HepG2 (cell line): ENCODE data around the gene WDR81. TPM values are rescaled to one million over a fixed set of nuclear protein-coding genes. Genes with fewer than 3 reads are reported as not detected.

Source experiments
- ATAC-seq: fragments of 200-7000 bp; cut with Tn5 transposase; 3 replicates; pipeline ENCODE4 v1.9.1; 2020; ENCODE audit warnings: mild to moderate bottlenecking, moderate library complexity
- BruUV-seq: library from RNA; stranded (reverse); fragments of 400-500 nt; replicated peaks from 2 replicates; lab custom pipeline; 2021; lab: Mats Ljungman, UMichigan
- CTCF ChIA-PET: fragments of 300-600 bp; formaldehyde crosslinking; extraction: SDS; loops from one replicate; lab custom pipeline; 2021; ENCODE audit warnings: low total read pairs, inconsistent platforms, low intra/inter-chr PET ratio; lab: Yijun Ruan, JAX
- POLR2A ChIA-PET: fragments of 350-600 bp; sonication (Branson Sonifier 250); formaldehyde crosslinking; loops from one replicate; lab custom pipeline; 2020; ENCODE audit warnings: antibody characterized with exemption, inconsistent platforms; lab: Yijun Ruan, JAX
- DNase-seq: peaks from one replicate; pipeline ENCODE4 v3.0.0-alpha.2; 2015; ENCODE audit warnings: low spot score
- FAIRE-seq: peaks from 3 replicates; lab custom pipeline; 2011; peaks lifted over from hg19 to GRCh38; lab: Jason Lieb, UNC
- H2AFZ ChIP-seq: one replicate; pipeline ENCODE4 v1.6.1; 2011; ENCODE audit warnings: low read length, inconsistent platforms
- H3K27ac ChIP-seq: fragments of 300-600 bp; 3 replicates; pipeline ENCODE4 v1.8.0; 2011; ENCODE audit warnings: mixed run types, mild to moderate bottlenecking, mixed read lengths, low read length, inconsistent platforms; ENCODE audit not compliant: insufficient read depth; ENCODE audit errors: extremely low read length
- H3K27me3 ChIP-seq, 2 experiments: fragments of 200-600 bp in 1 of 2; 2 replicates in 1 of 2; 3 replicates in 1 of 2; pipeline versions ENCODE4 v1.6.0 to v1.8.0; 2011; ENCODE audit warnings: low read length in 2 of 2, mild to moderate bottlenecking in 2 of 2, moderate library complexity in 2 of 2, inconsistent platforms in 1 of 2; ENCODE audit not compliant: insufficient read depth in 2 of 2, control insufficient read depth in 1 of 2
- H3K36me3 ChIP-seq, 2 experiments: fragments of 200-600 bp in 1 of 2; replicated peaks in 1 of 2; 2 replicates in 1 of 2; 3 replicates in 1 of 2; pipeline versions ENCODE4 v1.5.1 to v1.8.0; 2011; ENCODE audit warnings: low read length in 2 of 2, inconsistent platforms in 1 of 2; ENCODE audit not compliant: insufficient read depth in 2 of 2, control insufficient read depth in 1 of 2
- H3K4me1 ChIP-seq: 2 replicates; pipeline ENCODE4 v1.5.1; 2012; ENCODE audit warnings: low read length, inconsistent platforms; ENCODE audit not compliant: insufficient read depth
- H3K4me2 ChIP-seq: 2 replicates; pipeline ENCODE4 v1.6.0; 2011; ENCODE audit warnings: low read depth, low read length, inconsistent platforms
- H3K4me3 ChIP-seq, 3 experiments: fragments of 200-600 bp in 1 of 3; sonication (generic), shearing (Covaris generic) in 1 of 3; replicated peaks in 1 of 3; 2 replicates each; pipeline ENCODE4 v1.5.1; 2011 to 2016; ENCODE audit warnings: low read length in 3 of 3, inconsistent platforms in 2 of 3, low read depth in 2 of 3, mild to moderate bottlenecking in 2 of 3, control low read depth in 1 of 3, mixed read lengths in 1 of 3; ENCODE audit not compliant: insufficient read depth in 1 of 3
- H3K79me2 ChIP-seq: one replicate; pipeline ENCODE4 v1.6.1; 2011; ENCODE audit warnings: low read length, inconsistent platforms; ENCODE audit not compliant: insufficient read depth
- H3K9ac ChIP-seq: 2 replicates; pipeline ENCODE4 v1.6.0; 2011; ENCODE audit warnings: mild to moderate bottlenecking, low read depth, low read length, inconsistent platforms; ENCODE audit not compliant: insufficient read depth
- H3K9me3 ChIP-seq: 2 replicates; pipeline ENCODE4 v1.5.1; 2012; ENCODE audit warnings: mild to moderate bottlenecking, low read length
- H4K20me1 ChIP-seq: 2 replicates; pipeline ENCODE4 v1.6.0; 2011; ENCODE audit warnings: inconsistent platforms, mild to moderate bottlenecking, low read length, moderate library complexity; ENCODE audit not compliant: insufficient read depth
- ARID4A ChIP-seq: sonication (generic); formaldehyde crosslinking; IDR thresholded peaks from 2 replicates; pipeline ENCODE4 v1.5.0; 2020; ENCODE audit warnings: mild to moderate bottlenecking, missing genetic modification reagents, borderline replicate concordance
- HNF4A ChIP-seq: sonication (generic); formaldehyde crosslinking; IDR thresholded peaks from 2 replicates; pipeline ENCODE4 v1.4.0; 2020; ENCODE audit warnings: missing genetic modification reagents
- HOXA3 ChIP-seq: sonication (generic); formaldehyde crosslinking; IDR thresholded peaks from 2 replicates; pipeline ENCODE4 v1.5.0; 2020; ENCODE audit warnings: missing genetic modification reagents
- JDP2 ChIP-seq: sonication (generic); formaldehyde crosslinking; IDR thresholded peaks from 2 replicates; pipeline ENCODE4 v1.8.1; 2022; ENCODE audit warnings: missing genetic modification reagents, borderline replicate concordance
- NAIF1 ChIP-seq: sonication (generic); formaldehyde crosslinking; IDR thresholded peaks from 2 replicates; pipeline ENCODE4 v1.5.0; 2020; ENCODE audit warnings: mild to moderate bottlenecking, missing genetic modification reagents, borderline replicate concordance
- PHF21A ChIP-seq: sonication (generic); formaldehyde crosslinking; IDR thresholded peaks from 2 replicates; pipeline ENCODE4 v1.5.0; 2020; ENCODE audit warnings: mild to moderate bottlenecking, missing genetic modification reagents
- PRPF4 ChIP-seq: fragments of 200-400 bp; formaldehyde crosslinking; IDR thresholded peaks from 2 replicates; pipeline ENCODE4 v1.6.1; 2016; ENCODE audit warnings: low read length, low read depth; ENCODE audit not compliant: poor library complexity, severe bottlenecking
- RXRB ChIP-seq: IDR thresholded peaks from 2 replicates; pipeline ENCODE4 v1.6.1; 2016; ENCODE audit warnings: borderline replicate concordance, missing genetic modification reagents, missing compliant biosample characterization
- SAP130 ChIP-seq: IDR thresholded peaks from 2 replicates; pipeline ENCODE4 v1.6.1; 2016; ENCODE audit warnings: low read depth
- SRSF1 ChIP-seq: fragments of 200-400 bp; formaldehyde crosslinking; optimal IDR thresholded peaks from 2 replicates; pipeline ENCODE3; 2017; ENCODE audit warnings: mild to moderate bottlenecking, low read depth, low read length, moderate library complexity
- TEF ChIP-seq: sonication (generic); formaldehyde crosslinking; IDR thresholded peaks from 2 replicates; pipeline ENCODE4 v1.5.0; 2020; ENCODE audit warnings: missing genetic modification reagents
- TFDP2 ChIP-seq: sonication (generic); formaldehyde crosslinking; IDR thresholded peaks from 2 replicates; pipeline ENCODE4 v1.4.0; 2020; ENCODE audit warnings: missing genetic modification reagents
- ZNF20 ChIP-seq: sonication (generic); formaldehyde crosslinking; IDR thresholded peaks from 2 replicates; pipeline ENCODE4 v1.4.0; 2020; ENCODE audit warnings: mild to moderate bottlenecking, moderate library complexity, missing genetic modification reagents
- ZNF563 ChIP-seq: sonication (generic); formaldehyde crosslinking; IDR thresholded peaks from 2 replicates; pipeline ENCODE4 v1.8.0; 2022; ENCODE audit warnings: mild to moderate bottlenecking, moderate library complexity, missing genetic modification reagents
- ZNF670 ChIP-seq: sonication (generic); formaldehyde crosslinking; IDR thresholded peaks from 2 replicates; pipeline ENCODE4 v1.8.0; 2022; ENCODE audit warnings: mild to moderate bottlenecking, missing genetic modification reagents, borderline replicate concordance
- ZSCAN21 ChIP-seq: sonication (generic); formaldehyde crosslinking; IDR thresholded peaks from 2 replicates; pipeline ENCODE4 v1.8.0; 2022; ENCODE audit warnings: mild to moderate bottlenecking, missing genetic modification reagents, moderate library complexity, borderline replicate concordance
- WGBS: methylation state at CpG from one replicate; pipeline ENCODE4 v1.1.6; 2017; ENCODE audit warnings: low lambda C conversion rate; 5-methylcytosine and 5-hydroxymethylcytosine counted together
- in situ Hi-C: cut with HindIII; loops from 2 replicates; pipeline ENCODE4 v1.10.0; 2017; ENCODE audit warnings: low pct_unique_long_range_greater_than_20kb; ENCODE audit not compliant: extremely low pct_ligation_motif_present
- intact Hi-C: fragments of 100-400 bp; cut with micrococcal nuclease; formaldehyde crosslinking; loops from one replicate; pipeline ENCODE4 v1.10.0; 2022; ENCODE audit not compliant: unreplicated experiment
- polyA plus RNA-seq, 8 experiments: library from polyadenylated mRNA; depleted of rRNA in 3 of 8; stranded (reverse) in 7 of 8; unstranded in 1 of 8; fragments of >200 nt; fragmentation: Illumina TruSeq in 4 of 8; extraction: Trizol in 4 of 8; gene quantifications; 2 replicates each; pipeline versions ENCODE4 v1.2.1 to v1.2.3, GENCODE V29; 2011 to 2016; ENCODE audit warnings: low read depth in 4 of 8, missing spikeins in 1 of 8, mixed read lengths in 1 of 8; ENCODE audit not compliant: insufficient read depth in 1 of 8
- total RNA-seq, 5 experiments: library from RNA; depleted of rRNA; stranded (reverse); fragments of >200 nt; fragmentation: Illumina TruSeq; extraction: Trizol; gene quantifications; 2 replicates each; pipeline ENCODE4 v1.2.3, GENCODE V29; 2016; ENCODE audit warnings: low read depth in 1 of 5

Gene WDR81
- total and polyA plus RNA-seq, 2 of the 13 experiments (the other 11 are each of a cell fraction or from before 2014, with no cell fraction given): 9.1 to 16.7 TPM

GRCh38 chr17:1714980-1715802, 9.3 kb upstream of the WDR81 start:
- in situ Hi-C loops (loop anchor here (5.0 to 25.0 kb wide), 2 partner anchors 52 to 322 kb away; partner anchors contain the start of genes DPH1, OVCA2 and RTN4RL1), intact Hi-C loops (loop anchor here (1.0 to 10.0 kb wide), 3 partner anchors 46 to 150 kb away; no protein-coding TSS in a partner anchor)
- no peaks in the 10 kb centered on the region for H3K9me3 ChIP-seq
- no peak overlapping the region for H2AFZ ChIP-seq
- H3K4me2 ChIP-seq: peak overlapping the region; percentile 90
- peaks cover 48% of the 10 kb centered on the region for H3K4me1 ChIP-seq
- no peaks in the 10 kb centered on the region; a peak in 1 of 5 replicates for H3K27me3 ChIP-seq
- peaks cover 6 to 19% of the 10 kb centered on the region in 2 experiments for H3K36me3 ChIP-seq
- H4K20me1 ChIP-seq: peaks cover 10% of the 10 kb centered on the region
- DNase-seq (peak; percentile 84), ATAC-seq (peak; percentile 56), FAIRE-seq (peak; percentile 75)
- peak overlapping the region; percentile 95 for H3K27ac ChIP-seq
- BruUV-seq: no TSS peak
- peaks cover 12% of the 10 kb centered on the region for H3K79me2 ChIP-seq
- peak overlapping the region; percentile 86 to 97 (median 90) for H3K4me3 ChIP-seq
- WGBS: 0% methylated on average over 15 of the region's 32 CpGs
- ChIA-PET CTCF (interaction anchor here (2.0 kb wide), 1 partner anchor 69 kb away, joined by 11 read pairs; no protein-coding TSS in a partner anchor), POLR2A (interaction anchor here (0.5 to 17.5 kb wide), 30 partner anchors 11 to 281 kb away, joined by 3 to 480 read pairs (median 8); partner anchors contain the start of genes PRPF8, RILP, RPA1 and SERPINF1)
- H3K9ac ChIP-seq: peak overlapping the region; percentile 83
- TF ChIP-seq SAP130 (CRISPR knock-in tag) (peak; percentile 86), TEF (CRISPR knock-in tag) (0 out of 2 replicates have a peak, but pooled peaks have one; percentile 72), ARID4A (CRISPR knock-in tag) (peak; percentile 80; the same call in 1 of the 2 replicates), RXRB (CRISPR knock-in tag) (0 out of 2 replicates have a peak, but pooled peaks have one; percentile 27), HNF4A (CRISPR knock-in tag) (peak; percentile 17; the same call in 1 of the 2 replicates), HOXA3 (CRISPR knock-in tag) (peak; percentile 17; the same call in 1 of the 2 replicates), ZSCAN21 (CRISPR knock-in tag) (peak; percentile 38; the same call in 1 of the 2 replicates), NAIF1 (CRISPR knock-in tag) (peak; percentile 47; the same call in 1 of the 2 replicates), PHF21A (CRISPR knock-in tag) (peak; percentile 9; the same call in 1 of the 2 replicates), TFDP2 (0 out of 2 replicates have a peak, but pooled peaks have one; percentile 19), SRSF1 (no peak), PRPF4 (no peak), JDP2 (CRISPR knock-in tag) (no peak), ZNF563 (CRISPR knock-in tag) (no peak), ZNF20 (CRISPR knock-in tag) (no peak), ZNF670 (CRISPR knock-in tag) (0 out of 2 replicates have a peak, but pooled peaks have one; percentile 39)
